MCF 10A (cell line): Measurements from ENCODE around the gene RALA. TPM values are rescaled to one million over a fixed set of nuclear protein-coding genes. Genes with fewer than 3 reads are reported as not detected.

Experiments used
- BruUV-seq: library from RNA; stranded (reverse); fragments of 400-500 nt; replicated peaks from 2 replicates; lab custom pipeline; 2021; lab: Mats Ljungman, UMichigan
- CTCF ChIA-PET: fragments of 300-600 bp; sonication (Branson Sonifier 250); formaldehyde crosslinking; extraction: SDS; loops from one replicate; lab custom pipeline; 2021; ENCODE audit warnings: antibody characterized with exemption, inconsistent platforms; lab: Yijun Ruan, JAX
- POLR2A ChIA-PET: fragments of 300-600, 350-650 bp; sonication (Branson Sonifier 250); formaldehyde crosslinking; extraction: SDS; loops from one replicate; lab custom pipeline; 2020; ENCODE audit warnings: antibody characterized with exemption, inconsistent platforms; lab: Yijun Ruan, JAX
- DNase-seq: peaks from one replicate; pipeline ENCODE4 v3.0.0-alpha.2; 2018; ENCODE audit not compliant: unreplicated experiment
- H3K27ac Mint-ChIP-seq: one replicate; pipeline ENCODE4 v1.8.0; 2022; ENCODE audit warnings: mild to moderate bottlenecking, low read depth, mixed read lengths; ENCODE audit not compliant: unreplicated experiment
- H3K27me3 Mint-ChIP-seq: one replicate; pipeline ENCODE4 v1.8.0; 2022; ENCODE audit warnings: mixed read lengths; ENCODE audit not compliant: insufficient read depth, unreplicated experiment
- H3K36me3 Mint-ChIP-seq: one replicate; pipeline ENCODE4 v1.8.0; 2022; ENCODE audit warnings: mild to moderate bottlenecking, moderate library complexity, mixed read lengths; ENCODE audit not compliant: insufficient read depth, unreplicated experiment
- H3K4me1 Mint-ChIP-seq: one replicate; pipeline ENCODE4 v1.8.0; 2022; ENCODE audit warnings: mixed read lengths; ENCODE audit not compliant: insufficient read depth, unreplicated experiment
- H3K4me3 Mint-ChIP-seq: one replicate; pipeline ENCODE4 v1.8.0; 2022; ENCODE audit warnings: mild to moderate bottlenecking, moderate library complexity, mixed read lengths; ENCODE audit not compliant: unreplicated experiment
- H3K9me3 Mint-ChIP-seq: one replicate; pipeline ENCODE4 v1.8.0; 2022; ENCODE audit warnings: mixed read lengths; ENCODE audit not compliant: unreplicated experiment
- CTCF ChIP-seq: fragments of 200-600 bp; IDR thresholded peaks from one replicate; pipeline ENCODE4 v1.8.0; 2022; ENCODE audit warnings: antibody characterized with exemption, mild to moderate bottlenecking; ENCODE audit not compliant: unreplicated experiment
- intact Hi-C: fragments of 100-400 bp; cut with micrococcal nuclease; formaldehyde crosslinking; loops from 2 replicates; pipeline ENCODE4 v1.14.1; 2022
- total RNA-seq: library from RNA; stranded (reverse); gene quantifications from 2 replicates; pipeline ENCODE4 v1.2.3, GENCODE V29; 2022

The RALA gene
- total RNA-seq, 1 experiment from 2014 or later = 34.1 TPM

GRCh38 chr7:39609935-39610263 lies 13.5 kb upstream of the RALA start:
- POLR2A ChIA-PET = interaction anchor here (0.7 to 1.7 kb wide), 2 partner anchors 14 to 410 kb away, joined by 3 to 6 read pairs; partner anchors contain the start of gene RALA
- H3K27ac Mint-ChIP-seq = no peak overlapping the region
- H3K27me3 Mint-ChIP-seq = no peaks in the 10 kb centered on the region
- peaks cover 27% of the 10 kb centered on the region for H3K4me1 Mint-ChIP-seq
- intact Hi-C loops = no loop called here
- H3K36me3 Mint-ChIP-seq = no peaks in the 10 kb centered on the region
- no peak overlapping the region for H3K4me3 Mint-ChIP-seq
- TF ChIP-seq CTCF = no peak
- CTCF ChIA-PET = interaction anchor here (1.6 kb wide), 1 partner anchor 29 kb away, joined by 5 read pairs; no protein-coding TSS in a partner anchor
- no TSS peak for BruUV-seq
- no peak for DNase-seq
- H3K9me3 Mint-ChIP-seq = no peaks in the 10 kb centered on the region

GRCh38 chr7:39613577-39613976 lies 9.8 kb upstream of the RALA start:
- H3K27ac Mint-ChIP-seq = no peak overlapping the region
- H3K4me1 Mint-ChIP-seq = peaks cover 25% of the 10 kb centered on the region
- TF ChIP-seq CTCF = no peak
- ChIA-PET POLR2A (interaction anchor here (1.1 to 1.7 kb wide), 3 partner anchors 8 to 138 kb away, joined by 3 to 6 read pairs (median 5); no protein-coding TSS in a partner anchor), CTCF (interaction anchor here (0.6 to 3.6 kb wide), 2 partner anchors 33 to 53 kb away, joined by 3 to 14 read pairs; no protein-coding TSS in a partner anchor)
- no TSS peak for BruUV-seq
- no peak for DNase-seq
- intact Hi-C loops = no loop called here
- H3K4me3 Mint-ChIP-seq = no peak overlapping the region
- H3K9me3 Mint-ChIP-seq = no peaks in the 10 kb centered on the region
- H3K27me3 Mint-ChIP-seq = no peaks in the 10 kb centered on the region
- H3K36me3 Mint-ChIP-seq = no peaks in the 10 kb centered on the region

GRCh38 chr7:39614299-39614698 lies 9.1 kb upstream of the RALA start:
- CTCF ChIA-PET = interaction anchor here (3.6 kb wide), 1 partner anchor 34 kb away, joined by 14 read pairs; no protein-coding TSS in a partner anchor
- DNase-seq = no peak
- Mint-ChIP-seq H3K36me3 (no peaks in the 10 kb centered on the region), H3K4me3 (no peak overlapping the region), H3K27me3 (no peaks in the 10 kb centered on the region), H3K4me1 (peaks cover 20% of the 10 kb centered on the region), H3K9me3 (no peaks in the 10 kb centered on the region), H3K27ac (no peak overlapping the region)
- intact Hi-C loops = no loop called here
- no peak for TF ChIP-seq CTCF
- no TSS peak for BruUV-seq
- POLR2A ChIA-PET = interaction anchor here (1.1 kb wide), 2 partner anchors 10 to 137 kb away, joined by 3 to 5 read pairs; no protein-coding TSS in a partner anchor

- Mint-ChIP-seq H3K4me3 (no peak overlapping the region), H3K9me3 (no peaks in the 10 kb centered on the region), H3K4me1 (peaks cover 19% of the 10 kb centered on the region), H3K27me3 (no peaks in the 10 kb centered on the region), H3K27ac (no peak overlapping the region), H3K36me3 (no peaks in the 10 kb centered on the region)
- TF ChIP-seq CTCF = no peak
- CTCF ChIA-PET = interaction anchor here (0.6 to 3.6 kb wide), 2 partner anchors 35 to 131 kb away, joined by 3 to 14 read pairs; no protein-coding TSS in a partner anchor
- no TSS peak for BruUV-seq
- POLR2A ChIA-PET = interaction anchor here (0.7 kb wide), 1 partner anchor 9 kb away, joined by 3 read pairs; no protein-coding TSS in a partner anchor
- intact Hi-C loops = no loop called here
- DNase-seq = no peak
Observed at GRCh38 chr7:39615350-39615975, 7.9 kb upstream of the RALA start.
